NT2/D1 (cell line): Measurements from ENCODE around the gene DIAPH2.

Experiments used
- SUZ12 ChIP-seq: IDR thresholded peaks from 2 replicates; pipeline ENCODE4 v1.6.1; 2011; ENCODE audit not compliant: insufficient read length, insufficient read depth; ENCODE audit errors: extremely low read depth
- YY1 ChIP-seq: IDR thresholded peaks from 2 replicates; pipeline ENCODE4 v1.6.1; 2011; ENCODE audit not compliant: insufficient read length, insufficient read depth
- ZNF274 ChIP-seq: IDR thresholded peaks from 2 replicates; pipeline ENCODE4 v1.6.1; 2011; ENCODE audit warnings: mild to moderate bottlenecking, low read depth, low read length

DNA sequence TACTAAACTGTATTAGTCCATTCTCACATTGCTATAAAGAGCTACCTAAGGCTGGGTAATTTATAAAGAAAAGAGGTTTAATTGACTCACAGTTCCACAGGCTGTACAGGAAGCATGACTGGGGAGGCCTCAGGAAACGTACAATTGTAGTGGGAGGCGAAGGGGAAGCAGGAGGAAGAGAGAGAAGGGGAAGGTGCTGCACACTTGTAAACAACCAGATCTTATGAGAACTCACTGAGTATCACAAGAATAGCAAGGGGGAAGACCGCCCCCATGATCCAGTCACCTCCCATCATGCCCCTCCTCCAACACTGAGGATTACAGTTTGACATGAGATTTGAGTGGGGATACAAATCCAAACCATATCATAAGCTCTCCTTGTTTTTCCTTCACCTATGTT lies 239.9 kb downstream of the DIAPH2 start:
- TF ChIP-seq ZNF274 (no peak), SUZ12 (no peak), YY1 (no peak)
